Heart left ventricle (tissue), 16 donors: Measurements from ENCODE around the gene PLK5. TPM values are rescaled to one million over a fixed set of nuclear protein-coding genes. Genes with fewer than 3 reads are reported as not detected.

ENCODE experiments used
- ATAC-seq, 4 donors: fragments of 200-7000 bp; cut with Tn5 transposase; one replicate each; pipeline ENCODE4 v1.9.1; 2020 to 2022; ENCODE audit warnings: moderate library complexity in 4 of 4, mild to moderate bottlenecking in 3 of 4, moderate number of reproducible peaks in 1 of 4
- DNase-seq, 5 donors: peaks; one replicate each; pipeline ENCODE4 v3.0.0-alpha.2; 2020
- H3K27ac ChIP-seq, 12 donors: fragments of 200-600 bp; sonication (generic) in 4 of 12; one replicate each; pipeline versions ENCODE4 v1.5.0 to v1.8.0; 2016 to 2022; ENCODE audit warnings: mild to moderate bottlenecking in 2 of 12
- H3K27me3 ChIP-seq, 9 donors: fragments of 200-600 bp; sonication (generic) in 2 of 9; one replicate each; pipeline versions ENCODE4 v1.5.1 to v1.8.0; 2016 to 2022; ENCODE audit warnings: mild to moderate bottlenecking in 3 of 9
- H3K36me3 ChIP-seq, 9 donors: fragments of 200-600 bp; sonication (generic) in 2 of 9; one replicate each; pipeline versions ENCODE4 v1.5.0 to v1.8.0; 2018 to 2022; ENCODE audit warnings: mild to moderate bottlenecking in 2 of 9
- H3K4me1 ChIP-seq, 12 donors: fragments of 200-600 bp; sonication (generic) in 4 of 12; one replicate each; pipeline versions ENCODE4 v1.5.0 to v1.8.0; 2016 to 2022; ENCODE audit warnings: mild to moderate bottlenecking in 3 of 12
- H3K4me3 ChIP-seq, 12 donors: fragments of 200-600 bp; sonication (generic) in 4 of 12; one replicate each; pipeline versions ENCODE4 v1.5.0 to v1.8.0; 2017 to 2022; ENCODE audit warnings: mild to moderate bottlenecking in 9 of 12, moderate library complexity in 4 of 12
- H3K9me3 ChIP-seq, 12 donors: fragments of 200-600 bp; sonication (generic) in 4 of 12; one replicate each; pipeline versions ENCODE4 v1.5.0 to v1.8.0; 2016 to 2022; ENCODE audit warnings: mild to moderate bottlenecking in 1 of 12
- POLR2A ChIP-seq, 2 donors: fragments of 450-650 bp; IDR thresholded peaks; one replicate each; pipeline ENCODE4 v1.6.1; 2017; ENCODE audit warnings: antibody characterized with exemption in 2 of 2, mild to moderate bottlenecking in 2 of 2, moderate library complexity in 2 of 2
- WGBS, 4 donors: extraction: QIAGEN DNeasy Blood & Tissue Kit in 2 of 4; methylation state at CpG; one replicate each; pipeline versions ENCODE4 v1.1.5 to v1.1.7; 2013 to 2018; 5-methylcytosine and 5-hydroxymethylcytosine counted together
- intact Hi-C, 10 donors: fragments of 100-400 bp; cut with DNase I; formaldehyde crosslinking; loops; one replicate each; pipeline versions ENCODE4 v1.11.1 to v1.14.2; 2022
- polyA plus RNA-seq, 2 donors: library from polyadenylated mRNA; stranded (reverse); fragments of 200-250 nt; gene quantifications; one replicate each; pipeline ENCODE4 v1.2.3, GENCODE V29; 2013
- total RNA-seq, 9 donors: library from RNA; depleted of rRNA in 2 of 9; stranded (reverse); fragments of >200 nt in 2 of 9; fragmentation: NEBNext Ultra II Directional in 3 of 9; extraction: Animal tissue kit (Norgen Biotek cat#: 25700) in 3 of 9; gene quantifications; one replicate each; pipeline versions ENCODE4 v1.1.0 to v1.2.4, GENCODE V29; 2016 to 2023
- TF ChIP-seq, protein P1 (sequence below), 12 donors: fragments of 200-600 bp; sonication (generic) in 4 of 12; IDR thresholded peaks; one replicate each; pipeline versions ENCODE4 v1.5.0 to v1.8.0; 2018 to 2022; ENCODE audit warnings: antibody characterized with exemption in 12 of 12, mild to moderate bottlenecking in 5 of 12
- donor health status: ischemic (EF 13 %, LVEDD 7.1; RV severe dilation, severe dysfunction).
- donor health status: healthy with polysubstance abuse.
- donor health status: DM: no; HTN: yes; CAD: no.
- donor health status: DM: no; HTN: no; CAD: no.
- donor health status: ischemic (EF 25% LVEDD 6.9; RV normal size, moderate dysfunction).
- donor health status: ischemic (EF 25% LVEDD 5.7; RV mildly dilated, moderate dysfunction).
- donor health status: healthy.
- donor health status: DM: yes; HTN: yes; CAD: no.
- donor health status: ischemic (EF 35%, LVEDD 5.7; RV mildly dilated, moderate dysfunction).
- donor health status: nonischemic (EF 11% LVEDD 7.7; RV severe dilation, severe dysfunction).
- donor health status: DM: yes; HTN: yes; CAD: no.
- donor health status: PGD.
- donor health status: ischemic (EF 29% LVEDD 5.4; RV normal size, mild dysfunction).
- donor health status: nonischemic (EF 23%, LVEDD 6.1; RV moderate dilation, normal function).

The PLK5 gene
- total and polyA plus RNA-seq, 11 donors = 0.17 to 0.30 TPM; not detected in 9

DNA sequence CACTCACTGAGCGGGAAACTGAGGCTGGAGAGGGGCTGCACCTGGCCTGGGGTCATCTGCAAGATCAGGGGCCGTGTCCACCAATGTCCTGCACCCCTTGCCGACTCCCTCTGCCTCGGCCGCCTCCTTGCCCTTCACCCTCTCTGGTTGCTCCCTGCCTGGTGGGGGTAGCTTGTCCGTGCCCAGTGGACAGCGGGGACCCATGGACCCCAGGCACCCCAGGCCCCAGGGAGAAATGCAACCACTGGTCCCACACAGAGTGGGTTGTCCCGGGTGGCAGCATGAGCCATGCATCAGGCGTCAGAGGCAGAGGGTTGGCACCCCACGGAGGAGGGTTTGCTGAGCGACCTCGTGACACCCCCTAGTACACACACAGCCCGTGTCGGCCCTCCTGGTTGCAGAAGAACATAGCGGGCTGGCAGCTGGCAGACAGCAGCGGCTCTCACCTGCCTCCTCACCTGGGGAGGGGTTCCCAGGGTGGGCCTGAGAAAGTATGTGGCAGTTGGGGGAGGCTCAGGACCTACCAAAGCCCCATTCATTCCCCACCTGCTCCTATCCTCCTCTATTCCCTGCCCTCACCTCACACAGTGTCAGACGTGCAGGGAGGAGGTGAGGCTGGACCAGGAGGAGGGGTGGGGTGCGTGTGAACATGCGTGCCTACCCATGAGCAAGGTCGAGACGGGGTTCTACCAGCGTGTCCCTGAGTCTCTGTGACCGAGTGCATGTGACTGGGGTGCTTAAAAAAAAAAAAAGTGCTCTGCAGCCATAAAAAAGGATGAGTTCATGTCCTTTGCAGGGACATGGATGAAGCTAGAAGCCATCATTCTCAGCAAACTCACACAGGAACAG is 19.7 kb upstream of the PLK5 start:
- Histone ChIP-seq H3K9me3 (peaks cover 0 to 6% (median 0%) of the 10 kb centered on the region in 12 donors), H3K36me3 (peaks cover 0 to 8% (median 0%) of the 10 kb centered on the region in 9 donors), H3K27me3 (peaks cover 0 to 19% (median 8%) of the 10 kb centered on the region in 9 donors), H3K4me1 (peaks cover 0 to 33% (median 17%) of the 10 kb centered on the region in 12 donors), H3K27ac (no peak overlapping the region), H3K4me3 (no peak overlapping the region)
- WGBS, 4 donors = 61 to 70% (median 67%) methylated on average over 16 to 23 of the region's 23 CpGs
- no peak for ATAC-seq
- TF ChIP-seq, protein P1, sequence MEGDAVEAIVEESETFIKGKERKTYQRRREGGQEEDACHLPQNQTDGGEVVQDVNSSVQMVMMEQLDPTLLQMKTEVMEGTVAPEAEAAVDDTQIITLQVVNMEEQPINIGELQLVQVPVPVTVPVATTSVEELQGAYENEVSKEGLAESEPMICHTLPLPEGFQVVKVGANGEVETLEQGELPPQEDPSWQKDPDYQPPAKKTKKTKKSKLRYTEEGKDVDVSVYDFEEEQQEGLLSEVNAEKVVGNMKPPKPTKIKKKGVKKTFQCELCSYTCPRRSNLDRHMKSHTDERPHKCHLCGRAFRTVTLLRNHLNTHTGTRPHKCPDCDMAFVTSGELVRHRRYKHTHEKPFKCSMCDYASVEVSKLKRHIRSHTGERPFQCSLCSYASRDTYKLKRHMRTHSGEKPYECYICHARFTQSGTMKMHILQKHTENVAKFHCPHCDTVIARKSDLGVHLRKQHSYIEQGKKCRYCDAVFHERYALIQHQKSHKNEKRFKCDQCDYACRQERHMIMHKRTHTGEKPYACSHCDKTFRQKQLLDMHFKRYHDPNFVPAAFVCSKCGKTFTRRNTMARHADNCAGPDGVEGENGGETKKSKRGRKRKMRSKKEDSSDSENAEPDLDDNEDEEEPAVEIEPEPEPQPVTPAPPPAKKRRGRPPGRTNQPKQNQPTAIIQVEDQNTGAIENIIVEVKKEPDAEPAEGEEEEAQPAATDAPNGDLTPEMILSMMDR (IDR thresholded peaks at IDR 0.05) = no peak
- no peak for TF ChIP-seq POLR2A (IDR thresholded peaks at IDR 0.05)
- intact Hi-C loops = no loop called here
- no peak for DNase-seq

DNA sequence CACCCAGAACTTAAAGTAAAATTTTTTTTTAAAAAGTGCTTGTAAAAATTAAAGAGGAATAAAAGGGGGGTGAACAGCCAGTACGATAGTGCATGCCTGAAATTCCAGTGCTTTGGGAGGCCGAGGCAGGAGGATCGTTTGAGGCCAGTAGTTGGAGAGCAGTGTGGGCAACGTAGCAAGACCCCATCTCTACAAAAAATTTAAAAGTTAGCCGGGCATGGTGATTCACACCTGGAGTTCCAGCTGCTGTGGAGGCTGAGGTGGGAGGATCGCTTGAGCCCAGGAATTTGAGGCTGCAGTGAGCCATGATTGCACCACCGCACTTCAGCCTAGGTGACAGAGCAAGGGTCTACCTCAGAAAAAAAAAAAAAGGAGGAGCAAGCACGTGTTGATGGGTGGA is 18.9 kb upstream of the PLK5 start:
- TF ChIP-seq, protein P1 (IDR thresholded peaks at IDR 0.05) = no peak
- TF ChIP-seq POLR2A (IDR thresholded peaks at IDR 0.05) = no peak
- ATAC-seq = no peak

DNA sequence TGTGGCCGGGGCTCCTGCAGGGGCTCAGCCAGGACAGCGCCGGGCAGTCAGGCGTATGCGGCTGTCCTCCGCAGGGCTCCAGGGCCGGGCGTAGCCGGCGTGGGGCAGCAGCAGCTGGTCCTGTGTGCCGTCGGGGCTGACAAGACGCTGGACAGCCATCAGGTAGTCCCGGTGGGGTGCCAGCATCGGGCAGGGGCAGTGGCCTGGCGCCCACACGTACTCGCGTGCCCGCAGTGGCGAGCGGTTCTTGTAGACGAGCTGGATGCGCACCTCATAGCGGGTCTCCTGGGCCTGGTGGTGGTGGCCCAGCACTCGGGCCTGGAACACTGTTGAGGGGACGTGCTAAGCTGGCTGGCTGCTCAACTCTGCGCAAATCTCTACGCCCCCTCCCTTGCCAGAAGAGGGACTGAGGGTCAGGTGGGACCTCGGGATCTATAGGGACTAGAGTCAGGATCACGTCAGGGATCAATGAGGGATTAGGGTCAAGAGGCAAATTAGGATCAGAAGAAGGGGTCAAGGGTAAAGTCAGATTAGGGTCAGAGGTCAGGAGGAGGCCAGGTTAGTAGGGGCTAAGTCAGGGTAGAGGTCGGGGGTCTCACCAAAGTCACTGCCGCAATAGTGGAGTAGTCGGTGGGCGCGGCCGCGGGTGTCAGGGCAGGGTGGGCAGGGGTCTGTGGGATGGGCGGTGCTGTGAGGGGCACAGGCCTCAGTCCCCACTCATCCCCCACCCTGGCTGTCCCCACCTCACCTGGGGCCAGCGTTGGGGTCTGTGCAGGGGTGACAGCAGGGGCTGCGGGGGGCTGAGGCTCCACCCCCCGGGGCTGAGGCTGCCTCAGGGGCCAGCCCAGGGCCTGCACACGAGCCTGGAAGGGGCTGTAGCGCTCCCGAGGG is 17.6 kb upstream of the PLK5 start:
- intact Hi-C loops = no loop called here
- 87 to 92% (median 89%) methylated on average over 31 to 45 of the region's 45 CpGs for WGBS, 4 donors
- no peak for TF ChIP-seq POLR2A (IDR thresholded peaks at IDR 0.05)
- TF ChIP-seq, protein P1 (IDR thresholded peaks at IDR 0.05) = no peak
- DNase-seq = no peak
- Histone ChIP-seq H3K36me3 (peaks cover 0 to 13% (median 5%) of the 10 kb centered on the region in 9 donors), H3K27me3 (peaks cover 0 to 20% (median 8%) of the 10 kb centered on the region in 9 donors), H3K4me1 (peaks cover 0 to 46% (median 20%) of the 10 kb centered on the region in 12 donors), H3K27ac (peak overlapping the region in 1 of 12 donors; percentile 89), H3K9me3 (peaks cover 0 to 6% (median 0%) of the 10 kb centered on the region in 12 donors), H3K4me3 (no peak overlapping the region)
- no peak for ATAC-seq

More for the DNA sequence above, 18.9 kb upstream of the PLK5 start:
- Histone ChIP-seq H3K36me3 (peaks cover 0 to 11% (median 0%) of the 10 kb centered on the region in 9 donors), H3K4me3 (no peak overlapping the region), H3K27me3 (peaks cover 0 to 19% (median 8%) of the 10 kb centered on the region in 9 donors), H3K9me3 (peaks cover 0 to 6% (median 0%) of the 10 kb centered on the region in 12 donors), H3K27ac (no peak overlapping the region), H3K4me1 (peaks cover 0 to 35% (median 19%) of the 10 kb centered on the region in 12 donors)
- WGBS, 4 donors = 81 to 86% (median 82%) methylated on average over 8 of the region's 8 CpGs
- no peak for DNase-seq
- intact Hi-C loops = no loop called here
